Activated naive CD4-positive, alpha-beta T cell treated with anti-CD3 and anti-CD28 coated beads, Interleukin-2, amount 10 ng/mL, durations not matched to agents 7 days and 5 days (primary cell): Measurements from ENCODE around the gene GRIN1.

Source experiments
- CTCF ChIA-PET: fragments of 350-600 bp; sonication (Branson Sonifier 250); formaldehyde crosslinking; loops from one replicate; lab custom pipeline; 2021; ENCODE audit warnings: antibody characterized with exemption; lab: Charles Lee
- DNase-seq: peaks from one replicate; pipeline ENCODE4 v3.0.0-alpha.2; 2020
- H3K27ac Mint-ChIP-seq: one replicate; pipeline ENCODE4 v1.8.0; 2021; ENCODE audit warnings: mild to moderate bottlenecking, moderate library complexity, mixed read lengths
- H3K27me3 Mint-ChIP-seq: one replicate; pipeline ENCODE4 v1.8.0; 2021; ENCODE audit warnings: mild to moderate bottlenecking, mixed read lengths
- H3K36me3 Mint-ChIP-seq: one replicate; pipeline ENCODE4 v1.8.0; 2021; ENCODE audit warnings: mixed read lengths
- H3K4me1 Mint-ChIP-seq: one replicate; pipeline ENCODE4 v1.8.0; 2021; ENCODE audit warnings: mixed read lengths
- H3K4me3 Mint-ChIP-seq: one replicate; pipeline ENCODE4 v1.8.0; 2021; ENCODE audit warnings: mild to moderate bottlenecking, moderate library complexity, mixed read lengths
- H3K9me3 Mint-ChIP-seq: one replicate; pipeline ENCODE4 v1.8.0; 2021; ENCODE audit warnings: mixed read lengths

The GRIN1 gene

GRCh38 chr9:137138722-137139467 is at the start of gene GRIN1:
GRIN1 (plus strand) TSS chr9:137139154; CDS start chr9:137139487, 333 bp downstream.
- no peak within 1 kb of the TSS for H3K27ac Mint-ChIP-seq
- H3K36me3 Mint-ChIP-seq = no peaks in the 10 kb centered on the region
- DNase-seq = peak; percentile 68
- H3K27me3 Mint-ChIP-seq = peaks cover 97% of the 10 kb centered on the region
- no peak within 1 kb of the TSS for H3K4me3 Mint-ChIP-seq
- H3K9me3 Mint-ChIP-seq = no peaks in the 10 kb centered on the region
- CTCF ChIA-PET = interaction anchor here (0.9 to 1.8 kb wide), 3 partner anchors 9 to 102 kb away, joined by 3 to 6 read pairs (median 4); partner anchors contain the start of gene TUBB4B
- peaks cover 19% of the 10 kb centered on the region for H3K4me1 Mint-ChIP-seq

GRCh38 chr9:137089232-137089947 is 49.6 kb upstream of the GRIN1 start:
- peaks cover 44% of the 10 kb centered on the region for H3K4me1 Mint-ChIP-seq
- no peak overlapping the region for H3K27ac Mint-ChIP-seq
- H3K36me3 Mint-ChIP-seq = peaks cover 27% of the 10 kb centered on the region
- CTCF ChIA-PET = interaction anchor here (0.8 to 3.6 kb wide), 2 partner anchors 21 to 147 kb away, joined by 4 to 13 read pairs; no protein-coding TSS in a partner anchor
- H3K9me3 Mint-ChIP-seq = no peaks in the 10 kb centered on the region
- H3K27me3 Mint-ChIP-seq = no peaks in the 10 kb centered on the region
- no peak overlapping the region for H3K4me3 Mint-ChIP-seq
- no peak for DNase-seq

GRCh38 chr9:137095664-137096517 is 43.1 kb upstream of the GRIN1 start:
- Mint-ChIP-seq H3K4me3 (peak overlapping the region; percentile 72), H3K27ac (peak overlapping the region; percentile 98), H3K9me3 (no peaks in the 10 kb centered on the region), H3K27me3 (no peaks in the 10 kb centered on the region), H3K36me3 (peaks cover 39% of the 10 kb centered on the region), H3K4me1 (peaks cover 23% of the 10 kb centered on the region)
- peak; percentile 93 for DNase-seq
- CTCF ChIA-PET = interaction anchor here (0.6 to 3.5 kb wide), 16 partner anchors 9 to 330 kb away, joined by 3 to 27 read pairs (median 4); partner anchors contain the start of genes CYSRT1, DPP7, MAN1B1 and RNF208

- Mint-ChIP-seq H3K9me3 (no peaks in the 10 kb centered on the region), H3K4me3 (peak overlapping the region; percentile 72), H3K27me3 (no peaks in the 10 kb centered on the region), H3K36me3 (peaks cover 35% of the 10 kb centered on the region), H3K4me1 (peaks cover 20% of the 10 kb centered on the region), H3K27ac (peak overlapping the region; percentile 98)
- DNase-seq = no peak
- CTCF ChIA-PET = interaction anchor here (0.9 to 3.5 kb wide), 4 partner anchors 8 to 50 kb away, joined by 3 to 27 read pairs (median 5); partner anchors contain the start of gene SAPCD2
Measured at GRCh38 chr9:137096785-137097546, 42.0 kb upstream of the GRIN1 start.

- H3K4me1 Mint-ChIP-seq = peaks cover 20% of the 10 kb centered on the region
- CTCF ChIA-PET = interaction anchor here (0.6 to 3.5 kb wide), 3 partner anchors 27 to 329 kb away, joined by 3 to 27 read pairs (median 3); partner anchors contain the start of gene SAPCD2
- H3K4me3 Mint-ChIP-seq = no peak overlapping the region
- H3K27ac Mint-ChIP-seq = no peak overlapping the region
- H3K36me3 Mint-ChIP-seq = peaks cover 28% of the 10 kb centered on the region
- no peaks in the 10 kb centered on the region for H3K27me3 Mint-ChIP-seq
- no peak for DNase-seq
- H3K9me3 Mint-ChIP-seq = no peaks in the 10 kb centered on the region
Measured at GRCh38 chr9:137097761-137098462, 41.0 kb upstream of the GRIN1 start.

GRCh38 chr9:137099231-137099630 is 39.7 kb upstream of the GRIN1 start:
- H3K27ac Mint-ChIP-seq = no peak overlapping the region
- DNase-seq = no peak
- peaks cover 25% of the 10 kb centered on the region for H3K36me3 Mint-ChIP-seq
- no peaks in the 10 kb centered on the region for H3K9me3 Mint-ChIP-seq
- CTCF ChIA-PET = interaction anchor here (0.7 kb wide), 1 partner anchor 31 kb away, joined by 3 read pairs; no protein-coding TSS in a partner anchor
- H3K27me3 Mint-ChIP-seq = no peaks in the 10 kb centered on the region
- H3K4me3 Mint-ChIP-seq = no peak overlapping the region
- H3K4me1 Mint-ChIP-seq = peaks cover 19% of the 10 kb centered on the region

GRCh38 chr9:137103206-137103999 is 35.6 kb upstream of the GRIN1 start:
- H3K27ac Mint-ChIP-seq = no peak overlapping the region
- H3K4me1 Mint-ChIP-seq = no peaks in the 10 kb centered on the region
- DNase-seq = no peak
- H3K9me3 Mint-ChIP-seq = no peaks in the 10 kb centered on the region
- CTCF ChIA-PET = no interaction called here
- no peaks in the 10 kb centered on the region for H3K27me3 Mint-ChIP-seq
- peaks cover 17% of the 10 kb centered on the region for H3K36me3 Mint-ChIP-seq
- no peak overlapping the region for H3K4me3 Mint-ChIP-seq

- CTCF ChIA-PET = interaction anchor here (1.2 kb wide), 1 partner anchor 135 kb away, joined by 3 read pairs; the partner anchor contains the start of gene TUBB4B
- DNase-seq = no peak
- no peak overlapping the region for H3K4me3 Mint-ChIP-seq
- H3K36me3 Mint-ChIP-seq = peaks cover 8% of the 10 kb centered on the region
- H3K9me3 Mint-ChIP-seq = no peaks in the 10 kb centered on the region
- H3K4me1 Mint-ChIP-seq = no peaks in the 10 kb centered on the region
- H3K27me3 Mint-ChIP-seq = no peaks in the 10 kb centered on the region
- no peak overlapping the region for H3K27ac Mint-ChIP-seq
Measured at GRCh38 chr9:137105814-137106661, 32.9 kb upstream of the GRIN1 start.

GRCh38 chr9:137106662-137107250 is 32.2 kb upstream of the GRIN1 start:
- no peak for DNase-seq
- H3K9me3 Mint-ChIP-seq = no peaks in the 10 kb centered on the region
- H3K27ac Mint-ChIP-seq = no peak overlapping the region
- no peaks in the 10 kb centered on the region for H3K27me3 Mint-ChIP-seq
- H3K4me1 Mint-ChIP-seq = no peaks in the 10 kb centered on the region
- H3K4me3 Mint-ChIP-seq = no peak overlapping the region
- peaks cover 8% of the 10 kb centered on the region for H3K36me3 Mint-ChIP-seq
- CTCF ChIA-PET = no interaction called here

GRCh38 chr9:137107312-137107921 is 31.5 kb upstream of the GRIN1 start:
- Mint-ChIP-seq H3K36me3 (peaks cover 8% of the 10 kb centered on the region), H3K4me3 (no peak overlapping the region), H3K27me3 (no peaks in the 10 kb centered on the region), H3K4me1 (no peaks in the 10 kb centered on the region), H3K9me3 (no peaks in the 10 kb centered on the region), H3K27ac (no peak overlapping the region)
- no peak for DNase-seq
- CTCF ChIA-PET = interaction anchor here (0.6 kb wide), 1 partner anchor 42 kb away, joined by 3 read pairs; no protein-coding TSS in a partner anchor

GRCh38 chr9:137107982-137108381 is 31.0 kb upstream of the GRIN1 start:
- DNase-seq = no peak
- H3K9me3 Mint-ChIP-seq = no peaks in the 10 kb centered on the region

More at GRCh38 chr9:137107982-137108381, 31.0 kb upstream of the GRIN1 start:
- H3K4me3 Mint-ChIP-seq = no peak overlapping the region
- H3K4me1 Mint-ChIP-seq = peaks cover 2% of the 10 kb centered on the region
- H3K27ac Mint-ChIP-seq = no peak overlapping the region
- no peaks in the 10 kb centered on the region for H3K27me3 Mint-ChIP-seq
- H3K36me3 Mint-ChIP-seq = peaks cover 10% of the 10 kb centered on the region
- CTCF ChIA-PET = interaction anchor here (0.6 kb wide), 1 partner anchor 41 kb away, joined by 3 read pairs; no protein-coding TSS in a partner anchor
